Measurements from ENCODE around the gene NCBP1. TPM values are rescaled to one million over a fixed set of nuclear protein-coding genes. Genes with fewer than 3 reads are reported as not detected.

NCBP1 gene
- total and polyA plus RNA-seq, 2 of the 4 experiments (the other 2 are of a cell fraction) = 17.8 to 46.4 TPM

DNA sequence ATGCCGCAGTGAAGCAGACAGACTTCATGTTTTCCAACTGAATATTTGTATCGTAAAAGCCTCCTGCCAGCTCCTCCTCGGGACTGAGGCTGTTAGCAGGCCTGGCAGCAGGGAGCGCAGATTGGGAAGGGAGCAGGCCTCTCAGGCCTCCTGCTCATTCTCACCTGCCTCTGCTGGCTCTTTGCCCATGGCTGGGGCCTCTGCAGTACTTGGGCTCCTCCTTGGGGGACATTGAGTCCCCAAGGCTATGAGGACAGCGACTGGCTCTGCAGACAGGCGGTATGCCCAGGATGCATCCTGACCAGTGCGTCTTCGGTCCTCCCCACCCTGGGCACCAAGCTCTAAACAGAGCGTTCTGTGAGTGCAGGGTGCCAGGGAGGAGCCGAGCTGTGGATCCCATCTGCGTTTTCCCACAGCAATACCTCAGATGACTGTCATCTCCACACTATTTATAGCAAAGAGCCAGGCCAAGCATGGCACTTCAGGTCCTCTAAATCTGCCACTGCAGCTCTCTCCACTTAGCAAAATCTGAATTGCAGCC is 39.2 kb upstream of the NCBP1 start:
- Histone ChIP-seq H2AK5ac (ENCODE audit: low read depth, low read length) (no peak overlapping the region), H3K56ac (ENCODE audit: extremely low read depth, insufficient read depth, low read length) (no peak overlapping the region), H3K79me1 (ENCODE audit: low read depth in 1 of 2, low read length in 2 of 2) (no peaks in the 10 kb centered on the region), H2BK120ac (ENCODE audit: low read depth, low read length) (no peak overlapping the region), H3K23ac (ENCODE audit: low read depth, low read length) (no peak overlapping the region), H3K4me1 (ENCODE audit: control insufficient read depth, insufficient read depth, low read length) (no peaks in the 10 kb centered on the region; the same call in 1 of the 2 replicates), H3K4me2 (ENCODE audit: low read depth, low read length) (no peak overlapping the region), H4K91ac (ENCODE audit: insufficient read depth, low read depth, low read length) (no peak overlapping the region), H4K20me1 (ENCODE audit: insufficient read depth, low read length) (no peaks in the 10 kb centered on the region), H3K14ac (replicated peaks; ENCODE audit: low read depth, low read length) (no peak overlapping the region), H4K5ac (ENCODE audit: low read depth, low read length) (no peak overlapping the region), H2BK20ac (ENCODE audit: low read depth, low read length) (no peak overlapping the region), H3K9me1 (ENCODE audit: insufficient read depth, low read length) (no peaks in the 10 kb centered on the region), H2AK9ac (replicated peaks; ENCODE audit: low read depth, low read length, poor library complexity) (no peak overlapping the region), H3K9me3 (ENCODE audit: control insufficient read depth, insufficient read depth, low read length) (no peaks in the 10 kb centered on the region), H2AFZ (replicated peaks; ENCODE audit: low read length, poor library complexity) (peak overlapping the region; percentile 9), H3K36me3 (ENCODE audit: control insufficient read depth, insufficient read depth, low read length) (peaks cover 3% of the 10 kb centered on the region; the same call in 1 of the 2 replicates), H3K4ac (ENCODE audit: low read depth, low read length) (no peak overlapping the region), H3K9ac (ENCODE audit: low read depth, low read length) (no peak overlapping the region), H3K18ac (ENCODE audit: low read depth, low read length) (no peak overlapping the region), H2BK15ac (ENCODE audit: low read depth, low read length) (no peak overlapping the region), H2BK5ac (ENCODE audit: low read depth, low read length, poor library complexity, severe bottlenecking) (no peak overlapping the region), H4K8ac (ENCODE audit: low read depth in 2 of 2, low read length in 2 of 2) (no peak overlapping the region), H3K27ac (ENCODE audit: insufficient read depth, low read length) (no peak overlapping the region), H3K27me3 (ENCODE audit: control insufficient read depth, insufficient read depth, low read length) (no peaks in the 10 kb centered on the region; the same call in 1 of the 2 replicates), H3K4me3 (ENCODE audit: insufficient read depth, low read depth, low read length) (no peak overlapping the region)
- intact Hi-C loops (cut with micrococcal nuclease) = no loop called here
- BruUV-seq (replicated peaks) = no TSS peak
- ChIA-PET CTCF (interaction anchor here (1.2 to 3.7 kb wide), 2 partner anchors 123 to 125 kb away, joined by 4 to 17 read pairs; no protein-coding TSS in a partner anchor), POLR2A (ENCODE audit: unreplicated experiment) (no interaction called here)
- in situ Hi-C loops (cut with MboI; ENCODE audit: low sequenced_read_pairs) = no loop called here
- dilution Hi-C loops (cut with HindIII; ENCODE audit: low sequenced_read_pairs, unreplicated experiment) = no loop called here
- no peak for TF ChIP-seq CHD1 (IDR thresholded peaks at IDR 0.05; ENCODE audit: low read depth, low read length)
- TF ChIP-seq MAFK (IDR thresholded peaks at IDR 0.05; ENCODE audit: low read depth, low read length) = no peak
- TF ChIP-seq POLR2A (IDR thresholded peaks at IDR 0.05; ENCODE audit: low read depth, low read length) = no peak
- TF ChIP-seq BHLHE40 (IDR thresholded peaks at IDR 0.05; ENCODE audit: low read depth, low read length) = no peak
- no peak for TF ChIP-seq RCOR1 (IDR thresholded peaks at IDR 0.05; ENCODE audit: insufficient replicate concordance, low read length)
- TF ChIP-seq MXI1 (IDR thresholded peaks at IDR 0.05; ENCODE audit: borderline replicate concordance, low read depth, low read length) = no peak
- no peak for TF ChIP-seq RAD21 (IDR thresholded peaks at IDR 0.05; ENCODE audit: low read length)
- no peak for TF ChIP-seq RFX5 (IDR thresholded peaks at IDR 0.05; ENCODE audit: low read depth, low read length)
- no peak for TF ChIP-seq SMC3 (IDR thresholded peaks at IDR 0.05; ENCODE audit: low read depth, low read length)
- TF ChIP-seq, protein P1, sequence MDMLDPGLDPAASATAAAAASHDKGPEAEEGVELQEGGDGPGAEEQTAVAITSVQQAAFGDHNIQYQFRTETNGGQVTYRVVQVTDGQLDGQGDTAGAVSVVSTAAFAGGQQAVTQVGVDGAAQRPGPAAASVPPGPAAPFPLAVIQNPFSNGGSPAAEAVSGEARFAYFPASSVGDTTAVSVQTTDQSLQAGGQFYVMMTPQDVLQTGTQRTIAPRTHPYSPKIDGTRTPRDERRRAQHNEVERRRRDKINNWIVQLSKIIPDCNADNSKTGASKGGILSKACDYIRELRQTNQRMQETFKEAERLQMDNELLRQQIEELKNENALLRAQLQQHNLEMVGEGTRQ (IDR thresholded peaks at IDR 0.05; ENCODE audit: low read depth, low read length) = no peak
- TF ChIP-seq FOS (IDR thresholded peaks at IDR 0.05; ENCODE audit: low read depth, low read length) = no peak
- TF ChIP-seq NFE2L2 (IDR thresholded peaks at IDR 0.05; ENCODE audit: low read depth, low read length) = no peak
- ATAC-seq (ENCODE audit: low read depth) (no peak), DNase-seq (no peak)
- WGBS, 2 experiments (ENCODE audit: extremely low coverage in 2 of 2, insufficient read length in 1 of 2) = 76% methylated on average over 7 of the region's 11 CpGs; no CpG with 5 or more reads in 1 of the 2 experiments
